Right lobe of liver (tissue), 4 donors: ENCODE data around the gene YIPF4.

Experiments used
- CTCF ChIP-seq, 4 donors: fragments of 200-600 bp in 3 of 4; fragments of 450-650 bp in 1 of 4; IDR thresholded peaks; one replicate each; pipeline versions ENCODE4 v1.5.1 to v1.8.0; 2016 to 2022; ENCODE audit warnings: antibody characterized with exemption in 4 of 4, mild to moderate bottlenecking in 2 of 4
- POLR2A ChIP-seq: fragments of 450-650 bp; IDR thresholded peaks from one replicate; pipeline ENCODE4 v1.6.1; 2017; ENCODE audit warnings: antibody characterized with exemption, mild to moderate bottlenecking
- donor health status: DM: no; HTN: no; CAD: no.
- donor health status: DM: no; HTN: no; CAD: no.
- donor health status: DM: no; HTN: yes; CAD: no.

- TF ChIP-seq CTCF (IDR thresholded peaks at IDR 0.05) = no peak
- TF ChIP-seq POLR2A = no peak
These were observed 52.4 kb downstream of the YIPF4 start for GRCh38 chr2:32330136-32330535.
